Measurements from ENCODE around the gene WDR5.

DNA sequence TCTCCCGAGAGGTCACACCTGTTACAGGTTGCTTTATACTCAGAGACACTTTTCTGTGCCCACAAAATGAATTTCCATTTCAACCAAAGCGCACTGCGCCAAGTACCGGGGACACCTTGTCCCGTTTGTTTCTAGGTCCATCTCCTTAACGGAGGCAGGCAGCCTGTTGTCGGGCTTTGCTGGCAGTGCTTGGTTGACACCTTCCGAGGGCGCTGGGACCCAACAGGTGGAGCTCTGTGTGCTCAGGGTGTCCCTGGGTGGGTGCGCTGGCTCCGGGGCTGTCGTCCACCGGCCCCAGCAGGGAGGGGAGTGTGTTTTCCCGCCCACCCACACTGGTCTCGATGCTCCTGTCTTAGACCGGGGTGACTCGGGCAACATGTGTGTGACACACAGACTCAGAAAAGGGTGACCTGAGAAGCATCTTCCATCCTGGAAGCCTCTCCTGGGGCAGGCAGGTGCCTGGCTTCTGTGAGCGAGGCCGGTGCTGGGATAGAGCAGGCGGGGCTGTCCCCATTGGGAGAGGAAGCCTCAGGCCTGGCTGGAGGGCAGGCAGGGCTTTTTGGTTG, 20.0 kb downstream of the WDR5 start:
- TF ChIP-seq, protein P1, sequence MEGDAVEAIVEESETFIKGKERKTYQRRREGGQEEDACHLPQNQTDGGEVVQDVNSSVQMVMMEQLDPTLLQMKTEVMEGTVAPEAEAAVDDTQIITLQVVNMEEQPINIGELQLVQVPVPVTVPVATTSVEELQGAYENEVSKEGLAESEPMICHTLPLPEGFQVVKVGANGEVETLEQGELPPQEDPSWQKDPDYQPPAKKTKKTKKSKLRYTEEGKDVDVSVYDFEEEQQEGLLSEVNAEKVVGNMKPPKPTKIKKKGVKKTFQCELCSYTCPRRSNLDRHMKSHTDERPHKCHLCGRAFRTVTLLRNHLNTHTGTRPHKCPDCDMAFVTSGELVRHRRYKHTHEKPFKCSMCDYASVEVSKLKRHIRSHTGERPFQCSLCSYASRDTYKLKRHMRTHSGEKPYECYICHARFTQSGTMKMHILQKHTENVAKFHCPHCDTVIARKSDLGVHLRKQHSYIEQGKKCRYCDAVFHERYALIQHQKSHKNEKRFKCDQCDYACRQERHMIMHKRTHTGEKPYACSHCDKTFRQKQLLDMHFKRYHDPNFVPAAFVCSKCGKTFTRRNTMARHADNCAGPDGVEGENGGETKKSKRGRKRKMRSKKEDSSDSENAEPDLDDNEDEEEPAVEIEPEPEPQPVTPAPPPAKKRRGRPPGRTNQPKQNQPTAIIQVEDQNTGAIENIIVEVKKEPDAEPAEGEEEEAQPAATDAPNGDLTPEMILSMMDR (IDR thresholded peaks at IDR 0.05), result no peak
- TF ChIP-seq POLR2AphosphoS5 (IDR thresholded peaks at IDR 0.05), result no peak

Data from breast epithelium (tissue), 3 donors.